Adrenal gland (tissue), 12 donors: ENCODE measurements around the gene TAGLN. TPM values are rescaled to one million over a fixed set of nuclear protein-coding genes. Genes with fewer than 3 reads are reported as not detected.

Source experiments
- DNase-seq, 7 donors: peaks; one replicate each; pipeline ENCODE4 v3.0.0-alpha.2; 2019 to 2020
- H3K27ac ChIP-seq, 5 donors: fragments of 200-600 bp; sonication (generic) in 4 of 5; 1 replicate in 3 of 5; 2 replicates in 2 of 5; pipeline versions ENCODE4 v1.5.1 to v1.8.0; 2016 to 2020; ENCODE audit warnings: mild to moderate bottlenecking in 1 of 5
- H3K27me3 ChIP-seq: fragments of 200-600 bp; 2 replicates; pipeline ENCODE4 v1.8.0; 2021
- H3K36me3 ChIP-seq, 2 donors: fragments of 200-600 bp; replicated peaks in 1 of 2; 1 replicate in 1 of 2; 2 replicates in 1 of 2; pipeline versions ENCODE4 v1.5.1 to v1.8.0; 2018 to 2022
- H3K4me1 ChIP-seq, 2 donors: fragments of 200-600 bp; replicated peaks in 1 of 2; 1 replicate in 1 of 2; 2 replicates in 1 of 2; pipeline versions ENCODE4 v1.5.1 to v1.8.0; 2018 to 2021
- H3K4me3 ChIP-seq, 4 donors: fragments of 200-600 bp; sonication (generic) in 3 of 4; one replicate each; pipeline ENCODE4 v1.5.1; 2016 to 2018
- H3K9me3 ChIP-seq, 3 donors: fragments of 200-600 bp; sonication (generic) in 1 of 3; replicated peaks in 1 of 3; 1 replicate in 2 of 3; 2 replicates in 1 of 3; pipeline versions ENCODE4 v1.5.1 to v1.8.0; 2016 to 2021
- POLR2A ChIP-seq, 2 donors: fragments of 450-650 bp; IDR thresholded peaks; one replicate each; pipeline ENCODE4 v1.6.1; 2017; ENCODE audit warnings: antibody characterized with exemption in 2 of 2, mild to moderate bottlenecking in 2 of 2, moderate library complexity in 1 of 2
- WGBS, 4 donors: extraction: QIAGEN DNeasy Blood & Tissue Kit in 2 of 4; methylation state at CpG; one replicate each; pipeline versions ENCODE4 v1.1.5 to v1.1.7; 2013 to 2017; 5-methylcytosine and 5-hydroxymethylcytosine counted together
- intact Hi-C, 2 donors: fragments of 100-400 bp; cut with DNase I; formaldehyde crosslinking; loops; one replicate each; pipeline versions ENCODE4 v1.14.1 to v1.15.0; 2022 to 2023
- polyA plus RNA-seq, 3 donors: library from polyadenylated mRNA; stranded (reverse); fragments of 200-250 nt in 2 of 3; fragments of 350-450 nt in 1 of 3; fragmentation: Illumina TruSeq in 1 of 3; extraction: RNeasy Lipid Tissue Mini Kit (QIAGEN cat#74804) in 1 of 3; gene quantifications; one replicate each; pipeline ENCODE4 v1.2.3, GENCODE V29; 2013 to 2014
- total RNA-seq, 9 donors: library from RNA; depleted of rRNA in 4 of 9; stranded (reverse); fragments of >200 nt in 4 of 9; fragments of 120-200 nt in 1 of 9; fragmentation: NEBNext Ultra II Directional in 1 of 9; extraction: Animal tissue kit (Norgen Biotek cat#: 25700) in 1 of 9; gene quantifications; one replicate each; pipeline versions ENCODE4 v1.1.0 to v1.2.4, GENCODE V29; 2013 to 2023
- TF ChIP-seq, protein P1 (sequence below), 6 experiments: fragments of 450-650 bp in 4 of 6; fragments of 200-600 bp in 2 of 6; sonication (generic) in 1 of 6; IDR thresholded peaks; 1 replicate in 5 of 6; 2 replicates in 1 of 6; pipeline versions ENCODE4 v1.5.1 to v1.8.0; 2016 to 2021; ENCODE audit warnings: antibody characterized with exemption in 6 of 6, mild to moderate bottlenecking in 2 of 6, moderate library complexity in 1 of 6
- donor health status: healthy with polysubstance abuse.
- donor health status: Bipolar disorder and iron deficiency.
- donor health status: DM: yes; HTN: yes; CAD: no.
- donor health status: DM: no; HTN: no; CAD: no.
- donor health status: DM: no; HTN: no; CAD: no.
- donor health status: DM: yes; HTN: yes; CAD: no.

TAGLN gene
- total and polyA plus RNA-seq, 12 donors = 37.1 to 1,290 (median 739) TPM

DNA sequence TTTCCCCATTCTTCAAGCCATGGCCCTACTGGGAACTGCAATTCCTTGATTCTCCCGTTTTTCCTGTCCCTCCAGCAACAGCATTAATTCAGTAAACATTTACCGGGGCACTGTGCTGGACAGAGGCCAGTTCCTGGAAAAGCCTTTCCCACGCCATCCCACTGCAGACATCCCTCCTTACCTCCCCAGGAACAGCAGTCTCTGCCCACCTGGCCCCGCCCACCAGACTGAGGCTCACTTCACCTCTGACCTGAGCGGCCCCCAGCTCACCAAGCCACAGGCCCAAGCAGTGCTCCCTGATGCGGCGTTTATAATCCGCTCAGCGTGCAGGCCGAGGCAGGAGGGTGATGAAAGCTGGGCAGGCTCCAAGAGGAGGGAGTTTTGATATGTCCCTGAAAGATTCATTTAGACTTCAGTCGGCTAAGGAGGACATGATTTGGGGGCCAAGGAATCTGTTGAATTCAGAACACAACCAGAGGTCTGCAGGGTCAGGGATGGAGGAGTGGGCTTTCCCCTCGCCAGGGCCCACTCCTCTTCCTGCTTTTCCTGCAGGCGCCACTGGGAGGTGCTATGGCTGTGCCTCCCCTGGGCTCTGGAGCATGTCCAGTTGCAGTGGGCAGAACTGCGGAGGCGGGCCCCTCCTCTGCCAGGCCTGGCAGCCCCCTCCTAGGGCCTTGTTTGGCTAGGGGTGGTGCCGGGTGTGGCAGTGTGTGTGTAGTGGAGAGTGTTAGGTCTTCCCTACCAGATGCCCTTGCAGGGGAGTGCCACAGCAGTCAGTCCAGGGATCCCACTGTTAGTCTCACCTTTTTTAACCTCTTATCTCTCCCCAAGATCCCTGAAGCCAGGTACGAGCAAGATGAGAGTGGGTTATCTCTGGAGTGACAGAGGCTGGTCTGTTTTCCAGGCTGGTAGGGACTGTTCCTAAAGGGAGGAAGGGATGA is 1.4 kb upstream of the TAGLN start:
- TF ChIP-seq, protein P1, sequence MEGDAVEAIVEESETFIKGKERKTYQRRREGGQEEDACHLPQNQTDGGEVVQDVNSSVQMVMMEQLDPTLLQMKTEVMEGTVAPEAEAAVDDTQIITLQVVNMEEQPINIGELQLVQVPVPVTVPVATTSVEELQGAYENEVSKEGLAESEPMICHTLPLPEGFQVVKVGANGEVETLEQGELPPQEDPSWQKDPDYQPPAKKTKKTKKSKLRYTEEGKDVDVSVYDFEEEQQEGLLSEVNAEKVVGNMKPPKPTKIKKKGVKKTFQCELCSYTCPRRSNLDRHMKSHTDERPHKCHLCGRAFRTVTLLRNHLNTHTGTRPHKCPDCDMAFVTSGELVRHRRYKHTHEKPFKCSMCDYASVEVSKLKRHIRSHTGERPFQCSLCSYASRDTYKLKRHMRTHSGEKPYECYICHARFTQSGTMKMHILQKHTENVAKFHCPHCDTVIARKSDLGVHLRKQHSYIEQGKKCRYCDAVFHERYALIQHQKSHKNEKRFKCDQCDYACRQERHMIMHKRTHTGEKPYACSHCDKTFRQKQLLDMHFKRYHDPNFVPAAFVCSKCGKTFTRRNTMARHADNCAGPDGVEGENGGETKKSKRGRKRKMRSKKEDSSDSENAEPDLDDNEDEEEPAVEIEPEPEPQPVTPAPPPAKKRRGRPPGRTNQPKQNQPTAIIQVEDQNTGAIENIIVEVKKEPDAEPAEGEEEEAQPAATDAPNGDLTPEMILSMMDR (IDR thresholded peaks at IDR 0.05) = peak in 5 of 6 experiments; percentile 3 to 37 (median 30)
- no peak for TF ChIP-seq POLR2A (IDR thresholded peaks at IDR 0.05)
- intact Hi-C loops = no loop called here

DNA sequence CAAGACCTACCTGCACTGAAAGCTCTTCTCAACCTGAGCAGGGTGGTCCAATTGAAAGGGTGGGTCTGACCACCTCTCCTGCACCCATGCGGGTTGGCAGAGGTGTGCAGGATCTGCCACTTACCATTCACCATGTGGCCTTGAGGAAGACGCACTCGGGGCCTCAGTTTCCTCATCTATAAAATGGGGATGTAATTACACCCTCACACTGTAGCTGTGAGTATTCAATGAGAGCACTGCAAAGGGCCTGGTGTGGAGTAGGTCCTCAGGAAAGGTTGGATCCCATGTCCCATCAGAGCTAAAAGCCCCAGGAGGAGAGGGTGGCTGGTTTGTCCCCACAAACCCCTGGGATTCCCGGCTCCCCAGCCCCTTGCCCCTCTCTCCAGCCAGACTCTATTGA is 557 bp upstream of the TAGLN start:
- intact Hi-C loops = no loop called here

More for the DNA sequence above, 1.4 kb upstream of the TAGLN start:
- H3K27me3 ChIP-seq = no peaks in the 10 kb centered on the region
- 70 to 84% (median 76%) methylated on average over 17 of the region's 17 CpGs for WGBS, 4 donors
- peak overlapping the region in 4 of 5 donors; percentile 43 to 92 (median 74) for H3K27ac ChIP-seq
- H3K36me3 ChIP-seq = peaks cover 0 to 34% of the 10 kb centered on the region in 2 donors
- no peak for DNase-seq
- no peaks in the 10 kb centered on the region for H3K4me1 ChIP-seq
- H3K9me3 ChIP-seq = no peaks in the 10 kb centered on the region
- no peak overlapping the region for H3K4me3 ChIP-seq

DNA sequence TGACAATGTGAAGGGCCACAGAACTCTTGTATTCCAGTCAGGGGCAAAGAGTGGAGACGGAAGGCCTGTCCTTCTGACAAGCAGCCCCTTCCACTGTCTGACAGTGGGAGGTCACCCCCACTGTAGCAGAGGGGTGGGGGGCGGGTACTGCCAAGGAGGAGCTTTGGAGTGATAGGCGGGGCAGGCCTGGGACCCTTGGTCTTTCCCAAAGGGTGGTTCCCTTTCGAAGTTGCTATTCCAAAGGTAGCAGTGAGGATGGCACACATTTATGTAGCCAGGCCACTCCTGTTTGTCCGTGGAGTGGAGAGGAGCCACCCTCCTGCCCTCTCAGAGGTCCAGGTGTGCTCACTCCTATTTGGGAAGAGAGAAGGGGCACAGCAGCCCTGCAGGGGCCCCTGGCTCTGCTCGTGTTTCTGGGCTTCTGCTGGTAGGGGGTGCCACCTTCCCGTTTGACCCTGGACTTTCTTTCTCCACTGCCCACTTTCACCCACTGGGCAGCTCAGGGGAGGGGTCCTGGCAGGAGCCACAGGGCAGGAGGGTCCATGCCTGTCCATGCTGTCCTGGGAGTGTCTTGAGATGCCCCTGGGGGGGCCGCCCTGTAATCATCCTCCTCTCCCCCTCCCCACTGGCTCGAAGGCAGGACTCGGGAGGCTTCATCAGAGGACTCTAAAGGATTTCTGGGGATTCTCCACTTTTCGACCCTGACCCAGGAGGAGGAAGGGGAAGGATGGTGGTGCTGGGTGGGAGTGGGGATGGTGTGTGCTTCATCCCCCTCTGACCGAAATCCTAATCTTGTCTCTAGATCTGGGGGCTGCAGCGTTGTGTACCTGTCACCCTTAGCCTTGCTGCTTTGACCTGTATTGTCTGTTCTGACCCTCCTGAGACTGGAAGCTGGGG is 994 bp downstream of the TAGLN start:
- WGBS, 4 donors = 49 to 59% (median 58%) methylated on average over 6 to 13 of the region's 13 CpGs
- Histone ChIP-seq H3K36me3 (peaks cover 0 to 46% of the 10 kb centered on the region in 2 donors), H3K27ac (peak overlapping the region in 4 of 5 donors; percentile 48 to 92 (median 77)), H3K4me3 (peak overlapping the region in 1 of 4 donors; percentile 47), H3K9me3 (no peaks in the 10 kb centered on the region), H3K27me3 (no peaks in the 10 kb centered on the region), H3K4me1 (peaks cover 12 to 18% of the 10 kb centered on the region in 2 donors)
- no peak for TF ChIP-seq POLR2A (IDR thresholded peaks at IDR 0.05)
- TF ChIP-seq, protein P1 (IDR thresholded peaks at IDR 0.05) = no peak
- intact Hi-C loops = no loop called here
- no peak for DNase-seq

More for the DNA sequence above, 557 bp upstream of the TAGLN start:
- no peak for TF ChIP-seq POLR2A (IDR thresholded peaks at IDR 0.05)
- TF ChIP-seq, protein P1 (IDR thresholded peaks at IDR 0.05) = no peak
- Histone ChIP-seq H3K36me3 (peaks cover 0 to 34% of the 10 kb centered on the region in 2 donors), H3K9me3 (no peaks in the 10 kb centered on the region), H3K4me1 (peaks cover 0 to 3% of the 10 kb centered on the region in 2 donors), H3K27me3 (no peaks in the 10 kb centered on the region), H3K4me3 (peak overlapping the region in 1 of 4 donors; percentile 1), H3K27ac (peak overlapping the region in 4 of 5 donors; percentile 43 to 92 (median 74))
- 63 to 81% (median 75%) methylated on average over 3 to 4 of the region's 4 CpGs for WGBS, 4 donors
- DNase-seq = no peak
